Suprapubic skin (tissue), 4 donors: ENCODE measurements around the gene CFAP97D2. TPM values are rescaled to one million over a fixed set of nuclear protein-coding genes. Genes with fewer than 3 reads are reported as not detected.

Experiments used
- DNase-seq, 2 donors: peaks; one replicate each; pipeline ENCODE4 v3.0.0-alpha.2; 2019; ENCODE audit warnings: low spot score in 2 of 2
- H3K27ac ChIP-seq: fragments of 200-600 bp; sonication (generic); one replicate; pipeline ENCODE4 v1.5.1; 2019
- H3K27me3 ChIP-seq: fragments of 200-600 bp; sonication (generic); one replicate; pipeline ENCODE4 v1.5.1; 2019
- H3K36me3 ChIP-seq: fragments of 200-600 bp; sonication (generic); one replicate; pipeline ENCODE4 v1.5.1; 2019
- H3K4me1 ChIP-seq: fragments of 200-600 bp; sonication (generic); one replicate; pipeline ENCODE4 v1.5.1; 2019
- H3K4me3 ChIP-seq: fragments of 200-600 bp; sonication (generic); one replicate; pipeline ENCODE4 v1.5.1; 2019; ENCODE audit warnings: mild to moderate bottlenecking
- H3K9me3 ChIP-seq: fragments of 200-600 bp; sonication (generic); one replicate; pipeline ENCODE4 v1.5.1; 2019
- CTCF ChIP-seq, 2 donors: fragments of 200-600 bp in 1 of 2; fragments of 450-650 bp in 1 of 2; sonication (generic) in 1 of 2; IDR thresholded peaks; one replicate each; pipeline ENCODE4 v1.5.1; 2016 to 2019; ENCODE audit warnings: antibody characterized with exemption in 2 of 2, mild to moderate bottlenecking in 1 of 2, moderate library complexity in 1 of 2
- EP300 ChIP-seq: sonication (generic); formaldehyde crosslinking; IDR thresholded peaks from one replicate; pipeline ENCODE4 v1.6.1; 2017; ENCODE audit warnings: antibody characterized with exemption
- POLR2A ChIP-seq, 2 donors: fragments of 450-650 bp; IDR thresholded peaks; one replicate each; pipeline ENCODE4 v1.6.1; 2017; ENCODE audit warnings: antibody characterized with exemption in 2 of 2, mild to moderate bottlenecking in 2 of 2, moderate library complexity in 2 of 2
- POLR2AphosphoS5 ChIP-seq, 3 donors: sonication (generic); formaldehyde crosslinking; IDR thresholded peaks; one replicate each; pipeline ENCODE4 v1.6.1; 2017; ENCODE audit warnings: antibody characterized with exemption in 3 of 3
- WGBS: methylation state at CpG from one replicate; pipeline ENCODE4 v1.1.5; 2018; 5-methylcytosine and 5-hydroxymethylcytosine counted together
- total RNA-seq, 4 donors: library from RNA; depleted of rRNA; stranded (reverse); fragments of >200 nt; gene quantifications; one replicate each; pipeline ENCODE4 v1.1.0, GENCODE V29; 2016

CFAP97D2 gene
- total RNA-seq, 4 donors from 2014 or later, result not detected

- DNase-seq, result no peak
- H3K36me3 ChIP-seq, result no peaks in the 10 kb centered on the region
- no peaks in the 10 kb centered on the region for H3K27me3 ChIP-seq
- TF ChIP-seq EP300, result no peak
- no peak for TF ChIP-seq POLR2AphosphoS5 (IDR thresholded peaks at IDR 0.05)
- TF ChIP-seq POLR2A (IDR thresholded peaks at IDR 0.05), result no peak
- no peak for TF ChIP-seq CTCF (IDR thresholded peaks at IDR 0.05)
- H3K27ac ChIP-seq, result no peak overlapping the region
- H3K4me3 ChIP-seq, result no peak overlapping the region
- H3K9me3 ChIP-seq, result no peaks in the 10 kb centered on the region
- WGBS, result 54% methylated on average over 6 of the region's 10 CpGs
- H3K4me1 ChIP-seq, result peaks cover 12% of the 10 kb centered on the region
Observed at GRCh38 chr13:114151031-114151430, 28.0 kb upstream of the CFAP97D2 start.

GRCh38 chr13:114151565-114152284 lies 27.3 kb upstream of the CFAP97D2 start:
- no peak overlapping the region for H3K27ac ChIP-seq
- H3K4me3 ChIP-seq, result no peak overlapping the region
- TF ChIP-seq POLR2A (IDR thresholded peaks at IDR 0.05), result no peak
- no peak for TF ChIP-seq POLR2AphosphoS5 (IDR thresholded peaks at IDR 0.05)
- TF ChIP-seq CTCF (IDR thresholded peaks at IDR 0.05), result peak in 1 of 2 donors; percentile 20
- no peak for TF ChIP-seq EP300
- H3K9me3 ChIP-seq, result no peaks in the 10 kb centered on the region
- no peaks in the 10 kb centered on the region for H3K36me3 ChIP-seq
- DNase-seq, result peak in 1 of 2 donors; percentile 80
- H3K4me1 ChIP-seq, result peaks cover 12% of the 10 kb centered on the region
- H3K27me3 ChIP-seq, result no peaks in the 10 kb centered on the region
- 69% methylated on average over 27 of the region's 28 CpGs for WGBS

- H3K4me1 ChIP-seq, result peaks cover 12% of the 10 kb centered on the region
- H3K27ac ChIP-seq, result no peak overlapping the region
- no peaks in the 10 kb centered on the region for H3K9me3 ChIP-seq
- no peaks in the 10 kb centered on the region for H3K27me3 ChIP-seq
- no peak for TF ChIP-seq CTCF (IDR thresholded peaks at IDR 0.05)
- TF ChIP-seq POLR2A (IDR thresholded peaks at IDR 0.05), result no peak
- TF ChIP-seq EP300, result no peak
- TF ChIP-seq POLR2AphosphoS5 (IDR thresholded peaks at IDR 0.05), result no peak
- DNase-seq, result no peak
- no peaks in the 10 kb centered on the region for H3K36me3 ChIP-seq
- 81% methylated on average over 7 of the region's 7 CpGs for WGBS
- no peak overlapping the region for H3K4me3 ChIP-seq
Observed at GRCh38 chr13:114152285-114152645, 26.8 kb upstream of the CFAP97D2 start.

- no peaks in the 10 kb centered on the region for H3K36me3 ChIP-seq
- no peaks in the 10 kb centered on the region for H3K27me3 ChIP-seq
- no peak overlapping the region for H3K27ac ChIP-seq
- TF ChIP-seq POLR2AphosphoS5 (IDR thresholded peaks at IDR 0.05), result no peak
- TF ChIP-seq EP300, result no peak
- TF ChIP-seq CTCF (IDR thresholded peaks at IDR 0.05), result no peak
- no peak for TF ChIP-seq POLR2A (IDR thresholded peaks at IDR 0.05)
- H3K4me1 ChIP-seq, result peaks cover 12% of the 10 kb centered on the region
- no peaks in the 10 kb centered on the region for H3K9me3 ChIP-seq
- DNase-seq, result no peak
- WGBS, result 65% methylated on average over 20 of the region's 20 CpGs
- no peak overlapping the region for H3K4me3 ChIP-seq
Observed at GRCh38 chr13:114152831-114153371, 26.2 kb upstream of the CFAP97D2 start.

GRCh38 chr13:114153485-114154080 lies 25.5 kb upstream of the CFAP97D2 start:
- no peak for TF ChIP-seq POLR2A (IDR thresholded peaks at IDR 0.05)
- no peak for TF ChIP-seq POLR2AphosphoS5 (IDR thresholded peaks at IDR 0.05)
- Histone ChIP-seq H3K4me3 (no peak overlapping the region), H3K4me1 (peaks cover 12% of the 10 kb centered on the region), H3K27ac (no peak overlapping the region), H3K36me3 (no peaks in the 10 kb centered on the region), H3K9me3 (no peaks in the 10 kb centered on the region), H3K27me3 (no peaks in the 10 kb centered on the region)
- 98% methylated on average over 6 of the region's 6 CpGs for WGBS
- no peak for DNase-seq
